Forelimb muscle (tissue), 1 donor: Measurements from ENCODE around the gene ELAVL2. TPM values are rescaled to one million over a fixed set of nuclear protein-coding genes. Genes with fewer than 3 reads are reported as not detected.

Experiments used
- DNase-seq: peaks from one replicate; pipeline ENCODE4 v3.0.0-alpha.2; 2013; ENCODE audit warnings: low read depth
- polyA plus RNA-seq: library from polyadenylated mRNA; unstranded; fragments of 120-200 nt; gene quantifications from one replicate; pipeline ENCODE4 v1.2.1, GENCODE V29; 2013; ENCODE audit not compliant: insufficient read length

ELAVL2 gene
- polyA plus RNA-seq, 1 donor, result 1.3 TPM

- no peak for DNase-seq
Measured at GRCh38 chr9:23821375-23822181, 4.5 kb downstream of the ELAVL2 start.

- no peak for DNase-seq
Measured at GRCh38 chr9:23820451-23821374, 5.3 kb downstream of the ELAVL2 start.

- DNase-seq, result no peak
Measured at GRCh38 chr9:23819403-23819802, 6.6 kb downstream of the ELAVL2 start.

GRCh38 chr9:23814243-23814642, 11.8 kb downstream of the ELAVL2 start:
- no peak for DNase-seq

- DNase-seq, result no peak
Measured at GRCh38 chr9:23812673-23813072, 13.4 kb downstream of the ELAVL2 start.

GRCh38 chr9:23811633-23812032, 14.4 kb downstream of the ELAVL2 start:
- DNase-seq, result no peak

GRCh38 chr9:23803216-23803615, 22.8 kb downstream of the ELAVL2 start:
- DNase-seq, result no peak

- DNase-seq, result no peak
Measured at GRCh38 chr9:23801523-23801922, 24.5 kb downstream of the ELAVL2 start.

- DNase-seq, result no peak
Measured at GRCh38 chr9:23799521-23799920, 26.5 kb downstream of the ELAVL2 start.

GRCh38 chr9:23798325-23798724, 27.7 kb downstream of the ELAVL2 start:
- DNase-seq, result no peak

GRCh38 chr9:23796209-23796608, 29.8 kb downstream of the ELAVL2 start:
- no peak for DNase-seq

GRCh38 chr9:23790351-23791260, 35.4 kb downstream of the ELAVL2 start:
- no peak for DNase-seq

GRCh38 chr9:23789529-23790254, 36.3 kb downstream of the ELAVL2 start:
- DNase-seq, result no peak

GRCh38 chr9:23784962-23785361, 41.1 kb downstream of the ELAVL2 start:
- no peak for DNase-seq

GRCh38 chr9:23783509-23783908, 42.5 kb downstream of the ELAVL2 start:
- no peak for DNase-seq

GRCh38 chr9:23779220-23779619, 46.8 kb downstream of the ELAVL2 start:
- no peak for DNase-seq

- DNase-seq, result no peak
Measured at GRCh38 chr9:23777328-23777727, 48.7 kb downstream of the ELAVL2 start.

GRCh38 chr9:23775549-23775948, 50.5 kb downstream of the ELAVL2 start:
- DNase-seq, result no peak

- no peak for DNase-seq
Measured at GRCh38 chr9:23774266-23774665, 51.8 kb downstream of the ELAVL2 start.

GRCh38 chr9:23772385-23772783, 53.7 kb downstream of the ELAVL2 start:
- no peak for DNase-seq
